ENCODE measurements around the gene MSH3. TPM values are rescaled to one million over a fixed set of nuclear protein-coding genes. Genes with fewer than 3 reads are reported as not detected.
"Not testable (repeated sequence)": the region's sequence is repeated elsewhere in the genome, so short reads cannot be mapped to it uniquely, and the experiment has no call there.

Gene MSH3
- polyA plus RNA-seq, 3 donors, result 4.5 to 9.9 (median 8.0) TPM

- Mint-ChIP-seq H3K27me3 (ENCODE audit: low read depth in 3 of 3) (no peaks in the 10 kb centered on the region), H3K27ac (no peak overlapping the region), H3K9me3 (peaks cover 0 to 8% (median 2%) of the 10 kb centered on the region in 7 donors), H3K36me3 (peaks cover 43 to 59% of the 10 kb centered on the region in 2 donors), H3K4me1 (no peaks in the 10 kb centered on the region), H3K4me3 (no peak overlapping the region)
- intact Hi-C loops (cut with micrococcal nuclease), result no loop called here
- no peak for DNase-seq
- H3K4me1 ChIP-seq (ENCODE audit: control insufficient read depth in 1 of 2, insufficient read depth in 2 of 2, low read length in 2 of 2), result no peaks in the 10 kb centered on the region
- no peak overlapping the region for H2AFZ ChIP-seq (ENCODE audit: insufficient read depth, low read depth, low read length, poor library complexity, severe bottlenecking)
- H3K9ac ChIP-seq (ENCODE audit: insufficient read depth, low read length, poor library complexity, severe bottlenecking), result no peak overlapping the region
- H3K9me3 ChIP-seq (replicated peaks in 1 of 2; ENCODE audit: control insufficient read depth in 1 of 2, insufficient read depth in 1 of 2, low read length in 2 of 2), result no peaks in the 10 kb centered on the region
- H3K4me2 ChIP-seq (replicated peaks; ENCODE audit: extremely low read depth, low read length, poor library complexity, severe bottlenecking), result no peak overlapping the region
- TF ChIP-seq CTCF (IDR thresholded peaks at IDR 0.05), result no peak
- H3K27ac ChIP-seq (ENCODE audit: low read depth in 1 of 2, low read length in 2 of 2), result no peak overlapping the region
- no peaks in the 10 kb centered on the region for H3K79me2 ChIP-seq (ENCODE audit: insufficient read depth, low read length)
- H4K20me1 ChIP-seq (ENCODE audit: insufficient read depth, low read length), result no peaks in the 10 kb centered on the region
- no peak overlapping the region for H3K4me3 ChIP-seq (replicated peaks in 1 of 3; ENCODE audit: low read depth in 2 of 3, low read length in 3 of 3)
- H3K36me3 ChIP-seq (replicated peaks in 1 of 2; ENCODE audit: control insufficient read depth in 1 of 2, insufficient read depth in 2 of 2, low read length in 2 of 2), result peaks cover 35 to 61% of the 10 kb centered on the region in 2 donors
- no peaks in the 10 kb centered on the region for H3K27me3 ChIP-seq (ENCODE audit: control insufficient read depth in 2 of 2, insufficient read depth in 2 of 2, low read length in 2 of 2)
Observed at GRCh38 chr5:80782626-80783025, 128.2 kb downstream of the MSH3 start.

- H3K27ac Mint-ChIP-seq, result peak overlapping the region in 1 of 7 donors; percentile 43
Observed at GRCh38 chr5:80783751-80784150, 129.3 kb downstream of the MSH3 start.

More at GRCh38 chr5:80783751-80784150, 129.3 kb downstream of the MSH3 start:
- H3K9me3 Mint-ChIP-seq; intact Hi-C loops (cut with micrococcal nuclease); H3K4me2 ChIP-seq (replicated peaks; ENCODE audit: extremely low read depth, low read length, poor library complexity, severe bottlenecking); H3K4me3 ChIP-seq (replicated peaks in 1 of 3; ENCODE audit: low read depth in 2 of 3, low read length in 3 of 3); H4K20me1 ChIP-seq (ENCODE audit: insufficient read depth, low read length); H3K27me3 Mint-ChIP-seq (ENCODE audit: low read depth in 3 of 3); H3K27me3 ChIP-seq (ENCODE audit: control insufficient read depth in 2 of 2, insufficient read depth in 2 of 2, low read length in 2 of 2); H3K79me2 ChIP-seq (ENCODE audit: insufficient read depth, low read length); H3K27ac ChIP-seq (ENCODE audit: low read depth in 1 of 2, low read length in 2 of 2); H3K9me3 ChIP-seq (replicated peaks in 1 of 2; ENCODE audit: control insufficient read depth in 1 of 2, insufficient read depth in 1 of 2, low read length in 2 of 2); H3K4me3 Mint-ChIP-seq; DNase-seq; H3K4me1 ChIP-seq (ENCODE audit: control insufficient read depth in 1 of 2, insufficient read depth in 2 of 2, low read length in 2 of 2); H3K9ac ChIP-seq (ENCODE audit: insufficient read depth, low read length, poor library complexity, severe bottlenecking); H3K4me1 Mint-ChIP-seq; H2AFZ ChIP-seq (ENCODE audit: insufficient read depth, low read depth, low read length, poor library complexity, severe bottlenecking): not testable (repeated sequence)
- H3K36me3 Mint-ChIP-seq, result peaks cover 38 to 59% of the 10 kb centered on the region in 2 donors
- WGBS (ENCODE audit: insufficient coverage), result 97% methylated on average over 6 of the region's 8 CpGs
- peaks cover 37 to 63% of the 10 kb centered on the region in 2 donors for H3K36me3 ChIP-seq (replicated peaks in 1 of 2; ENCODE audit: control insufficient read depth in 1 of 2, insufficient read depth in 2 of 2, low read length in 2 of 2)
